ENCODE results near the gene B3GAT3. TPM values are rescaled to one million over a fixed set of nuclear protein-coding genes. Genes with fewer than 3 reads are reported as not detected.

Gene B3GAT3
- total and polyA plus RNA-seq, 4 experiments from 2014 or later: 37.9 to 74.3 (median 57.3) TPM

DNA sequence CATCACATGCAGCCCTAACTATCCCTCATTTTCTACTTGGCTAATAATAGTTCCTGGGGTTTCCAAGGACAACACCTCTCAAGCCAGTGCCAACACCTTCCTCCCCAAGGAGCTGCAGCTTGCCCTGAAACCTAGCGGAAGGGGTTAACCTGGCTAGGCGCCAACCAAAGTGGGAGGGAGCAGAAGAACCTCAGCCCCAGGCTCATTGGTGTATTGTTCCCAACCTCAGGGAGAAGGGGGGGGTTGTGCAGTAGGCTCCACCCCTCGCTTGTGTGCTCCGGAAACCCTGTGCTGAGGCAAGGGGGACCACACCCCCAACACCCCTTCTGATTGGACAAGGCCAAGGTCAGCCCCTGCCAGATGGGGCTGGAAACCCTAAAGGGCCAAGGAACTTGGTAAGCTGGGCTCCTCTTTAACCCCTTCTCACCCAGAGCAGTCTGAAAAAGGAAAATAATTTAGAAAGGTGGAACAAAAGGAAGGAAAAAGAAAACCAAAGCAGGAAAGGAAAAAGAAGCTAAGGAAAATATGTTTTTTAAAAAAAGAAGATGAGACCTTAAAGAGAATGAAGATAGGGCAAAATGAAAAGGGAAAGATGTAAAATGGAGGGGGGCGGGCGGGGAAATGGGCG is 22.6 kb downstream of the B3GAT3 start:
- Histone ChIP-seq H3K27me3 (ENCODE audit: insufficient read depth, low read length) (no peaks in the 10 kb centered on the region), H3K27ac (ENCODE audit: low read depth, low read length) (peak overlapping the region; percentile 91), H3K36me3 (ENCODE audit: insufficient read depth, low read length) (peaks cover 50% of the 10 kb centered on the region), H3K4me1 (ENCODE audit: insufficient read depth, low read length) (peaks cover 28% of the 10 kb centered on the region), H3K9me3 (ENCODE audit: control insufficient read depth in 1 of 2, low read length in 2 of 2) (no peaks in the 10 kb centered on the region), H3K4me3 (ENCODE audit: low read length in 2 of 2) (peak overlapping the region; percentile 30 to 71)
- peak overlapping the region; percentile 90 to 99 (median 98) for H3K27ac Mint-ChIP-seq
- peaks cover 67 to 81% of the 10 kb centered on the region in 2 donors for H3K36me3 Mint-ChIP-seq
- CTCF ChIA-PET (ENCODE audit: partially characterized antibody): interaction anchor here (0.7 to 1.8 kb wide), 9 partner anchors 8 to 187 kb away, joined by 3 to 7 read pairs (median 3); partner anchors contain the start of gene TUT1
- H3K27me3 Mint-ChIP-seq: no peaks in the 10 kb centered on the region
- DNase-seq: peak; percentile 96 to 100 (median 99)
- peaks cover 36 to 77% (median 55%) of the 10 kb centered on the region in 4 donors for H3K4me1 Mint-ChIP-seq
- peak overlapping the region; percentile 91 to 99 (median 96) for H3K4me3 Mint-ChIP-seq
- POLR2A ChIA-PET (ENCODE audit: partially characterized antibody): interaction anchor here (0.6 to 12.0 kb wide), 26 partner anchors 7 to 282 kb away, joined by 3 to 494 read pairs (median 6); partner anchors contain the start of genes AHNAK, B3GAT3, C11orf98 and CSKMT
- intact Hi-C loops (cut with micrococcal nuclease): loop anchor here (1.0 kb wide), 4 partner anchors 8 to 233 kb away; partner anchors contain the start of genes C11orf98, CSKMT, STX5 and TEX54
- H3K9me3 Mint-ChIP-seq: no peaks in the 10 kb centered on the region

- Histone ChIP-seq H3K36me3 (ENCODE audit: insufficient read depth, low read length) (peaks cover 51% of the 10 kb centered on the region), H3K4me3 (ENCODE audit: low read length in 2 of 2) (no peak overlapping the region), H3K27ac (ENCODE audit: low read depth, low read length) (no peak overlapping the region), H3K9me3 (ENCODE audit: control insufficient read depth in 1 of 2, low read length in 2 of 2) (no peaks in the 10 kb centered on the region), H3K4me1 (ENCODE audit: insufficient read depth, low read length) (peaks cover 58% of the 10 kb centered on the region), H3K27me3 (ENCODE audit: insufficient read depth, low read length) (no peaks in the 10 kb centered on the region)
- Mint-ChIP-seq H3K36me3 (peaks cover 60 to 80% of the 10 kb centered on the region in 2 donors), H3K27me3 (no peaks in the 10 kb centered on the region), H3K4me1 (peaks cover 39 to 88% (median 64%) of the 10 kb centered on the region in 4 donors), H3K9me3 (peaks cover 0 to 8% (median 0%) of the 10 kb centered on the region in 8 donors), H3K4me3 (no peak overlapping the region), H3K27ac (peak overlapping the region in 5 of 7 donors; percentile 10 to 87 (median 52))
- ChIA-PET CTCF (ENCODE audit: partially characterized antibody) (interaction anchor here (1.0 to 6.3 kb wide), 6 partner anchors 12 to 267 kb away, joined by 3 to 82 read pairs (median 4); partner anchors contain the start of gene ZBTB3), POLR2A (ENCODE audit: partially characterized antibody) (interaction anchor here (0.6 to 12.0 kb wide), 9 partner anchors 9 to 246 kb away, joined by 3 to 494 read pairs (median 5); partner anchors contain the start of genes B3GAT3, C11orf98, CSKMT and EML3)
- intact Hi-C loops (cut with micrococcal nuclease): no loop called here
- no peak for DNase-seq
These were observed 26.7 kb downstream of the B3GAT3 start for GRCh38 chr11:62595124-62595523.

DNA sequence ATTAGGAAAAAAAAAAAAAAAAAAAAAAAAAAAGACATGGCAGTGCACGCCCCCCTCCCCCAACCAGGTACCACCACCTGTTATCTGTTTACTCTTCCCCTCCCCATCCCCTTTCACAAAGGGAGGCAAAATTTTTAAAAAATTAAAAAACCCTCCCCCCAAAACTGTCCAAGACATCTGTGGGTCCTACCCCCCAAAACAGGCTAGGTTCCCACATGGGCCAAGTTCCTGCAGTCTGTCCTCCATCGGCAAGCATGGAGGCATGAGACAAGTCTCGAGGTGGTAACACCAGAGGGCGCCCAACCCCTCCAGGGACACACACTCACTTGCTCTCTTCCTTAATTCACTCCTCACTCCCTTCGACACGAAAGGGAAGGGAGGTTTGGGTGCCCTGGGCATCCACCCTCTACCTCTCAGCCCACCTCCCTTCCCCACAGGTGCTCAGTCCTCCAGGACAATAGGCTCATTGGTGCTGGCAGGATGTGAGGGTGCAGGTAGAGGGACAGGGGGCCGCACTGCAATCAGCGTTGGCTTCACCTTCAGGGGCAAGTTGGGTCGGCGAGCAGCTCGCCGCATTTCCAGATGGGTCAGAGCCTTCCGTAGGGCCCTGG is 28.2 kb downstream of the B3GAT3 start:
- Mint-ChIP-seq H3K36me3 (peaks cover 46 to 70% of the 10 kb centered on the region in 2 donors), H3K4me1 (peaks cover 30 to 85% (median 55%) of the 10 kb centered on the region in 4 donors), H3K27ac (peak overlapping the region; percentile 87 to 98 (median 97)), H3K4me3 (peak overlapping the region; percentile 64 to 90 (median 79)), H3K27me3 (no peaks in the 10 kb centered on the region), H3K9me3 (peaks cover 0 to 8% (median 0%) of the 10 kb centered on the region in 8 donors)
- Histone ChIP-seq H3K36me3 (ENCODE audit: insufficient read depth, low read length) (peaks cover 53% of the 10 kb centered on the region), H3K4me3 (ENCODE audit: low read length in 2 of 2) (no peak overlapping the region), H3K27ac (ENCODE audit: low read depth, low read length) (peak overlapping the region; percentile 32), H3K27me3 (ENCODE audit: insufficient read depth, low read length) (no peaks in the 10 kb centered on the region), H3K9me3 (ENCODE audit: control insufficient read depth in 1 of 2, low read length in 2 of 2) (no peaks in the 10 kb centered on the region), H3K4me1 (ENCODE audit: insufficient read depth, low read length) (peaks cover 55% of the 10 kb centered on the region)
- peak; percentile 76 to 85 (median 77) for DNase-seq
- intact Hi-C loops (cut with micrococcal nuclease): loop anchor here (1.0 to 5.0 kb wide), 2 partner anchors 101 to 269 kb away; no protein-coding TSS in a partner anchor
- ChIA-PET CTCF (ENCODE audit: partially characterized antibody) (interaction anchor here (0.7 to 6.3 kb wide), 22 partner anchors 8 to 268 kb away, joined by 3 to 86 read pairs (median 5); partner anchors contain the start of genes B3GAT3, C11orf98, CSKMT and EML3), POLR2A (ENCODE audit: partially characterized antibody) (interaction anchor here (0.9 to 12.0 kb wide), 24 partner anchors 8 to 287 kb away, joined by 3 to 494 read pairs (median 32); partner anchors contain the start of genes B3GAT3, BSCL2, C11orf98 and CSKMT)

DNA sequence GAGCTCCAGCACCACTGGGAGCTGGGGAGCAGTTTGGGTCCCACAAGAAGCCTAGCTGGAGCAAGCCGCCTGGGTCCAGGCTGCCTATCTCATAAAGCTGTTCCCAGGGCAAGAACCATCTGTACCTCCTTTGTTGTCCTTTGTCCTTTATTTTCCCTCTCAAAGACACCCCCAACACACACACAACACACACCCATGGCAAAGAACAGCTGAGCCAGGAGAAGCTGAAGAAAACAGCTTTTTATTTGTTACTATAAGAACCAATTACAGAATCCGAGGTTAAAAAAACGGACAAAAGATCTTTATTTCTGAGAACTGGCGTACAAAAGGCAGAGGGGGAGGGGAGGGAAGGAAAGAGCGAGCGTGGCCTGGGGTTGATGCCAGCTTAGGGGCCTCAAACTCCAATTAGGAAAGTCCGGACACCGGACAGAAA is 28.8 kb downstream of the B3GAT3 start:
- peak overlapping the region in 5 of 8 donors; percentile 37 to 96 (median 70) for H3K4me3 Mint-ChIP-seq
- peaks cover 43 to 64% of the 10 kb centered on the region in 2 donors for H3K36me3 Mint-ChIP-seq
- H3K27me3 ChIP-seq (ENCODE audit: insufficient read depth, low read length): no peaks in the 10 kb centered on the region
- H3K36me3 ChIP-seq (ENCODE audit: insufficient read depth, low read length): peaks cover 53% of the 10 kb centered on the region
- no peak for DNase-seq
- peaks cover 27 to 80% (median 51%) of the 10 kb centered on the region in 4 donors for H3K4me1 Mint-ChIP-seq
- ChIA-PET POLR2A (ENCODE audit: partially characterized antibody) (interaction anchor here (0.8 to 12.0 kb wide), 26 partner anchors 9 to 288 kb away, joined by 3 to 494 read pairs (median 32); partner anchors contain the start of genes B3GAT3, BSCL2, C11orf98 and CSKMT), CTCF (ENCODE audit: partially characterized antibody) (interaction anchor here (0.7 to 6.3 kb wide), 25 partner anchors 8 to 269 kb away, joined by 3 to 86 read pairs (median 6); partner anchors contain the start of genes B3GAT3, C11orf98, CSKMT and EEF1G)
- intact Hi-C loops (cut with micrococcal nuclease): loop anchor here (1.0 to 5.0 kb wide), 2 partner anchors 101 to 269 kb away; no protein-coding TSS in a partner anchor
- peaks cover 50% of the 10 kb centered on the region for H3K4me1 ChIP-seq (ENCODE audit: insufficient read depth, low read length)
- H3K27ac Mint-ChIP-seq: peak overlapping the region; percentile 84 to 98 (median 98)
- H3K9me3 Mint-ChIP-seq: peaks cover 0 to 8% (median 0%) of the 10 kb centered on the region in 8 donors
- H3K27me3 Mint-ChIP-seq: no peaks in the 10 kb centered on the region
- peak overlapping the region; percentile 87 for H3K27ac ChIP-seq (ENCODE audit: low read depth, low read length)
- H3K4me3 ChIP-seq (ENCODE audit: low read length in 2 of 2): peak overlapping the region in 1 of 2 donors; percentile 69
- H3K9me3 ChIP-seq (ENCODE audit: control insufficient read depth in 1 of 2, low read length in 2 of 2): no peaks in the 10 kb centered on the region

GRCh38 chr11:62592146-62592815 is 29.5 kb downstream of the B3GAT3 start:
- Histone ChIP-seq H3K4me1 (ENCODE audit: insufficient read depth, low read length) (peaks cover 43% of the 10 kb centered on the region), H3K9me3 (ENCODE audit: control insufficient read depth in 1 of 2, low read length in 2 of 2) (no peaks in the 10 kb centered on the region), H3K36me3 (ENCODE audit: insufficient read depth, low read length) (peaks cover 53% of the 10 kb centered on the region), H3K4me3 (ENCODE audit: low read length in 2 of 2) (peak overlapping the region; percentile 67 to 69), H3K27me3 (ENCODE audit: insufficient read depth, low read length) (no peaks in the 10 kb centered on the region), H3K27ac (ENCODE audit: low read depth, low read length) (peak overlapping the region; percentile 87)
- DNase-seq: no peak
- Mint-ChIP-seq H3K9me3 (peaks cover 0 to 8% (median 0%) of the 10 kb centered on the region in 8 donors), H3K4me3 (peak overlapping the region; percentile 89 to 98 (median 95)), H3K36me3 (peaks cover 35 to 61% of the 10 kb centered on the region in 2 donors), H3K4me1 (peaks cover 27 to 73% (median 45%) of the 10 kb centered on the region in 4 donors), H3K27ac (peak overlapping the region; percentile 87 to 98 (median 98)), H3K27me3 (no peaks in the 10 kb centered on the region)
- ChIA-PET POLR2A (ENCODE audit: partially characterized antibody) (interaction anchor here (0.6 to 12.0 kb wide), 61 partner anchors 9 to 625 kb away, joined by 3 to 494 read pairs (median 7); partner anchors contain the start of genes AHNAK, B3GAT3, BSCL2 and C11orf98), CTCF (ENCODE audit: partially characterized antibody) (interaction anchor here (0.7 to 6.3 kb wide), 44 partner anchors 7 to 289 kb away, joined by 3 to 86 read pairs (median 5); partner anchors contain the start of genes B3GAT3, C11orf98, CSKMT and EEF1G)
- intact Hi-C loops (cut with micrococcal nuclease): loop anchor here (5.0 kb wide), 1 partner anchor 270 kb away; no protein-coding TSS in a partner anchor

Data from CD4-positive, alpha-beta memory T cell (primary cell).